ENCODE data around the gene FRS3. TPM values are rescaled to one million over a fixed set of nuclear protein-coding genes. Genes with fewer than 3 reads are reported as not detected.

The FRS3 gene
- total and polyA plus RNA-seq, 2 of the 8 experiments (the other 6 are each of a cell fraction or from before 2014, with no cell fraction given) = 3.4 to 4.4 TPM

GRCh38 chr6:41734666-41735426 lies 44.9 kb downstream of the FRS3 start:
- FAIRE-seq = no peak

More at GRCh38 chr6:41734666-41735426, 44.9 kb downstream of the FRS3 start:
- H3K27me3 ChIP-seq (replicated peaks in 1 of 4; ENCODE audit: control insufficient read depth in 3 of 4, extremely low read depth in 1 of 4, insufficient read depth in 3 of 4, low read length in 3 of 4) = peaks cover 0 to 8% (median 5%) of the 10 kb centered on the region in 4 experiments; a peak in 3 of 7 replicates
- H3K4me3 ChIP-seq (ENCODE audit: extremely low read depth in 1 of 4, insufficient read depth in 2 of 4, low read depth in 3 of 4, low read length in 4 of 4) = peak overlapping the region; percentile 36 to 74 (median 54)
- H3K79me1 ChIP-seq (ENCODE audit: low read depth, low read length) = no peaks in the 10 kb centered on the region
- no peak overlapping the region for H3K18ac ChIP-seq (ENCODE audit: extremely low read depth, low read length)
- no peak overlapping the region for H2BK5ac ChIP-seq (ENCODE audit: low read depth, low read length)
- H3K4ac ChIP-seq (replicated peaks; ENCODE audit: insufficient read length, low read depth, low read length) = no peak overlapping the region
- H3K36me3 ChIP-seq (ENCODE audit: control insufficient read depth in 2 of 4, insufficient read depth in 4 of 4, low read length in 3 of 4) = no peaks in the 10 kb centered on the region
- H3K14ac ChIP-seq (ENCODE audit: insufficient read length) = no peak overlapping the region
- peak overlapping the region; percentile 71 to 93 for H3K4me2 ChIP-seq (ENCODE audit: insufficient read depth in 1 of 2, low read depth in 2 of 2, low read length in 2 of 2)
- no peak overlapping the region for H3K56ac ChIP-seq (replicated peaks; ENCODE audit: insufficient read length, low read depth, low read length)
- peaks cover 9% of the 10 kb centered on the region; the same call in 1 of the 2 replicates for H3K23me2 ChIP-seq (ENCODE audit: low read depth, low read length)
- peak; percentile 32 for TF ChIP-seq KDM4A (IDR thresholded peaks at IDR 0.05; ENCODE audit: low read depth, low read length, severe bottlenecking)
- no peak for TF ChIP-seq ASH2L (IDR thresholded peaks at IDR 0.05; ENCODE audit: low read length)
- no peak for TF ChIP-seq KDM1A (IDR thresholded peaks at IDR 0.05; ENCODE audit: borderline replicate concordance, low read length)
- TF ChIP-seq E2F6 (IDR thresholded peaks at IDR 0.05) = peak; percentile 12; the same call in 1 of the 2 replicates
- H3K9ac ChIP-seq (replicated peaks in 1 of 4; ENCODE audit: extremely low read depth in 1 of 4, low read depth in 3 of 4, low read length in 3 of 4) = no peak overlapping the region
- H2BK15ac ChIP-seq (ENCODE audit: low read length) = no peak overlapping the region
- no peak overlapping the region for H4K5ac ChIP-seq (ENCODE audit: insufficient read length, low read depth, low read length)
- no peak overlapping the region for H2AFZ ChIP-seq (ENCODE audit: low read length)
- ChIA-PET POLR2A (ENCODE audit: partially characterized antibody) (interaction anchor here (1.0 to 1.4 kb wide), 4 partner anchors 17 to 50 kb away, joined by 3 to 5 read pairs (median 3); partner anchors contain the start of gene FRS3), CTCF (ENCODE audit: partially characterized antibody) (interaction anchor here (1.4 to 5.3 kb wide), 10 partner anchors 11 to 367 kb away, joined by 4 to 37 read pairs (median 8); no protein-coding TSS in a partner anchor)
- peaks cover 0 to 2% of the 10 kb centered on the region in 2 experiments for H4K20me1 ChIP-seq (replicated peaks in 1 of 2; ENCODE audit: control insufficient read depth in 1 of 2, insufficient read depth in 2 of 2, low read length in 2 of 2)
- WGBS, 2 experiments (ENCODE audit: extremely low coverage in 1 of 2, insufficient coverage in 1 of 2, insufficient read length in 1 of 2, insufficient replicate concordance in 2 of 2, low coverage in 1 of 2, low lambda C conversion rate in 2 of 2, missing lambda C conversion rate in 1 of 2) = 0% methylated on average over 11 of the region's 76 CpGs; no CpG with 5 or more reads in 1 of the 2 experiments
- no peak overlapping the region for H3K23ac ChIP-seq (ENCODE audit: insufficient read length)
- no peak overlapping the region for H2BK20ac ChIP-seq (ENCODE audit: low read length)
- no peaks in the 10 kb centered on the region for H3K9me3 ChIP-seq (ENCODE audit: insufficient read depth in 2 of 2, low read depth in 1 of 2, low read length in 1 of 2)
- no peak overlapping the region for H4K8ac ChIP-seq (ENCODE audit: extremely low read depth, insufficient read depth, low read length)
- DNase-seq (ENCODE audit: low read depth in 1 of 2, low spot score in 2 of 2) = peak in 1 of 2 experiments; percentile 75
- H2AK5ac ChIP-seq (ENCODE audit: low read depth, low read length) = no peak overlapping the region
- H4K91ac ChIP-seq (replicated peaks; ENCODE audit: insufficient read length, low read length) = no peak overlapping the region
- no peak overlapping the region for H2BK120ac ChIP-seq (replicated peaks; ENCODE audit: low read depth, low read length)
- H2BK12ac ChIP-seq (ENCODE audit: low read depth, low read length) = no peak overlapping the region
- H3K79me2 ChIP-seq (ENCODE audit: control insufficient read depth in 1 of 2, insufficient read depth in 2 of 2, low read length in 2 of 2) = no peaks in the 10 kb centered on the region
- H3K27ac ChIP-seq (ENCODE audit: low read depth, low read length) = no peak overlapping the region
- peaks cover 6 to 34% (median 17%) of the 10 kb centered on the region in 4 experiments for H3K4me1 ChIP-seq (replicated peaks in 1 of 4; ENCODE audit: control insufficient read depth in 3 of 4, insufficient read depth in 4 of 4, low read length in 3 of 4)
